HK-2 (cell line): ENCODE measurements around the gene IRF2.

ENCODE experiments used
- DNase-seq: peaks from one replicate; pipeline ENCODE4 v3.0.0-alpha.2; 2018; ENCODE audit not compliant: unreplicated experiment

The IRF2 gene

DNA sequence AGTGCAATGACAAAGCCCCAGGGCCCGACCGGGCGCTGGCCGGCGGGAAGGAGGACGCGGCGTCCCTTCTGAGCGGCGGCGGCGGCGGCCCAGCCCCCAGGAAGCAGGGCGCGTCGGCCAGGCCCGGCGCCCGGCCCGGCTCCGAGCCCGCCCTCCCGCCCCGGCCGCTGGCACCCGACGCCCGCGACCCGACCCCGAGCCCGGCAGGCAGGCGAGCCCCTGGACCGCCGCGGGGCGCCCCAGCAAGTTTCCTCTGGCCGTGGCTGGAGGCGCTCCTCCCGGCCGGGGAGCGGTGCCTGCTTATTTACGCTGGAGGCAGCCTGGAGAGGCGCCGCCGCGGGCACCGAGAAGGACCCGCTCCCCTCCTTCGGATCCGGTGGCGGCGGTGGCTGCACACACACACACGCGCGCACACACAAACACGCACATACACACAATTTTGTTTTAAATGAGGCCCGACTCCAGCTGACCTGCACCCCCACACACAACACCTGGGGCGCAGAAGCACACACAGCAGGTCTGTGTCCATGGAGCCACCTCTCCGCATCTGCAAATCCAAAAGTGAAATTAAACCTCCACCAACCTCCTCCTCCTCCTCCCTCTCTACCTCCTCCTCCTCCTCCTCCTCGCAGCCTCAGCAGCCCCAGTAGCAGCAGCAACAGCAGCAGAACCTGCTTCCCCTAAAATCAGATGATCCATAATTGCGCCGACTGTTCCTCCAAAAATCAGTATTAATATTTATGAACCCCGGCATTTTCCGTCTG, 669 bp downstream of the IRF2 start:
- DNase-seq = peak; percentile 55

DNA sequence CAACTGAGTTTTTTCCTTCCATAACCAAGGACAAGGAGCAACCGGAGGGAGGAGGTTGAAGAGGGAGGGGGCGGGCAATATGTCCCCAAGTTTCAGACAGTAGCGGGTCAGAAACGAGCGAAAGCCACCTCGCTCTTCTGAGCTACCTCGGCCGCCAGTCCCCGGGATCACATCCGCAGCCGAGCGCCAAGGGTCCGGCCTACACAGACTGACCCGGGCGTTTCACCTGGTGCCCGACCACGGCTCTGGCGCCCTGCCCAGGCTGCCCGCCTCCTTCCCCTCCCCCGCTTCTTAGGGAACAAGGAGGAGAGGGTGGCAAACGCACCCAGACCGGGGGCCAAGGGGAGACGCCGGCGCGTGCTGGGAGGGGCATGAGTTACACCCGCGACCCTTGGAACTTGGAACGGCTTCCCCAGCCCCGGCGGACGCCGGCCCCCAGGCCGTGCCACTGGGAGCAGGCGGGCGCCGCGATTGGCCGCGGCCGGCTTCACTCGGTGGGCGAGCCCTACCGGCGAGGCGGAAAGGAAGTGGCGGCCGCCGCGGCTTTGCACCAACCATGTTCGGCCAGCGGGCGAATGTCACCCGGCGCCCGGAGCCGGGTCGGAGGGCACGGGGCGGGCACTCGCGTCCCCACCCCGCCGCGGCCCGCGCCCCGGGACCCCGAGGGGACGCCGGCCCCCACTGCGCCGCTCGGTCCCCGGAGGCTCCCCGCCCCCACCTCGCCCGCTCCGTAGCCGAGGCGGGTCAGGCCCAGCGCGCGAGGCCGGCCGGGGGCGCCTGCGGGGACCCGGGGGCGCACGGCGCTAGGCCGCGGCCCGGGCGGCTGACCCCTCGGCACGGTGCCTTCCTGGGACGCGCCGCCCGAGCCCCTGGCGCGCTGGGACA, 1.5 kb downstream of the IRF2 start:
- DNase-seq = peak; percentile 83

DNA sequence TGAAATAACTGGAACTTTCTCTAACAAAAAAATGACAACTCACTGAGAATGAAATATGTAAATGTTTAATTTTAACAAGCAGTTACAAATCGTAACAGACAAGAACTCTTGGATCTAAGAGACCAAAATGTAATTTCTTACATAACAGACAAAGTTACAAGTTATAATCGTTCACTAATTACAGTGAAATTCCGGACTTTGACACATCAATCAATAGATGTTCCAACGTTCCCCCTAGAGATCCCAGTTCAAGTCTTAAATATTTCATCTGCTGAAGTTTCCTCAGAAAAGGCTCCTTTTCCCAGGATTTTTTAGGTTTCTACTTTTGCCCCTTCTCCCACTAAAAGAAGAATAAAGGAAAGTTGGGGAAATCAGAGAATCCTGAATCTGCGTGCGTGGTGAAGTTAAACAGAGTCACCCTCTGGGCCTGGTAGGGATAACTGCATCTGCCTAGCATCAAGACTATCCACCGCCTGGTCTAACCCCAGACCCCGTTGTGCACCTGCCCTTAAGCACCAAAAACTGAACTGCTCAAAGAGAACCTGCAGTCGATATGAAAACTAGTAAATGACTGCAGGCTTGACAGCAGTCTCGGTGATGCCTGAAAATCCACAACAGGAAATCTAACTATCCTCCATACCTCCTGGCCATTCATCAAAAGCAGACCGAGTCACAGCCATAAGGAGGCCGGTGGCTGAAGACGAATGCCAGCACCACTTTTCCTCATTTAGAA, 2.3 kb downstream of the IRF2 start:
- DNase-seq = no peak

DNA sequence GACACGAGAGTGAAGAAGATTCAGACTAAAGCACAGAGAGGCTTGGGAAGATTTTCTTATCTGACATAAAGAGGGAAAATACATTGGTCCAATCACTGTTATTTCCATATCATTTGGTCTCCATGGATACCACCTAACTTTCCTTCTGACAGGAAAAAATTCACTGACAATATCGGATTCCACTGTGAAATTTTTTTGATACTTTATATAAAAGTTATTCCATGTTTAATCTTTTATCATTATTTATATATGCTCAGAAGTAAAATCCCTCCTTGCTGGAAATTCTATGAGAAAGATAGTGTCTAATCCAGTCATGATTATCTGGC, 3.6 kb downstream of the IRF2 start:
- DNase-seq = no peak

DNA sequence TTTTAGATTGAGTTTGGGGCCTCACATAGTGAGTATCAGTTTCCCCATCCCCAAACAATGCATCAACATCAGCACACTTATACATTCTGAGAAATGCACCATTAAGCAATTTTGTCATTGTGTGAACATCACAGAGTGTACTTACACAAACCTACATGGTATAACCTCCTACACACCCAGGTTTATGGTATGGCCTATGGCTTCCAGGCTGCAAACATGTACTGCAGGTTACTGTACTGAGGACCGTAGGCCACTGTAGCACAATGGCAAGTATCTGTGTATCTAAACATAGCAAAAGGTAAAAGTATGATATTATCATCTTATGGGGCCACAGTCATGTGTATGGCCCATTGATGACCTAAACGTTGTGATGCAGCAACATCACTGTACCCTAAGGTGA, 7.7 kb downstream of the IRF2 start:
- DNase-seq = no peak

DNA sequence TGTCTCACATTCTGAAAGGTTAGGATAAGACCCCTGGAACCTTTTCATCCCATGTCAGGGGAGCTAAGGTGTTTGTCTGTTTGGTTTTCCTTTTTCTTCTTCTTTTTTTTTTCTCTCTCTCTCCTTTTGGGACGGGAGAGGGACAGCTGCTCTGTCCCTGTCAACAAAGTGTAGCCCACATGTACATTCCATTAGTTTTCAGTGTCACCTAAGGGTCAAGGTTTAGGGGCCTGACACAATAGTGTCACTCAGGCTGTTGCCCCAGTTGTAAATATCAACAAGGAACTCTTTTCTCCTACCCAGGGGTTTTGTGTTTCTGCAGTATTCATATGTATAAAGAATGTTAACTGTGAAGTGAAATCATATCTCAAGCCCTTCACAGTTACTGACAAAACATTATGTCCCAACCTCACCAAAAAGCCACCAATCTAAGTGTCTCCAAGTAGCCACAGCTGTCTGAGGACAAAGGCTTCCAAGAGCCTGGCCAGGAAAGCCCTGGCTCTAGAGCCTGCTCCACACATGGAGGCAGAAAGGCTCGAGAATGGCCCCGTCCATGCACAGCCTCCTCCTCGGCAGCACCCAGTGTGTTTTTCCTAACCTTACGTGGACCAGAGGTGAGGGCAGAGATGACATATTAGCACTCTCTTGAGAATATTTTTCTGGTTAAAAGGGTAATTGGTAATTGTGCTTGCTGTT, 9.4 kb downstream of the IRF2 start:
- no peak for DNase-seq

DNA sequence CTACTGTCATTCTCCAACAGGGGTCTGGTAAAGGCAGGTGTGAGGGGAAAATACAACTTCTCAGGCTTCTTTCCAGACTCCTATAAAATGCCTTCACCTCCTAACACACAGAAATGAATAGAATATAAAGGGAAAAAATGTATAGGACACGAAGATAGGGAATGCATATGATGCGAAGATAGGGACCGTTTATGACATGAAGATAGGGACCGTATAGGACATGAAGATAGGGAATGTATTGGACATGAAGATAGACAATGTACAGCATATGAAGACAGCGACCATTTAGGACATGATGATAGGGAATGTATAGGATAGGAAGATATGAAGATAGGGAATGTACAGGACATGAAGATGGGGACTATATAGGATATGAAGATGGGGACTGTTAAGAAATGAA, 10.5 kb downstream of the IRF2 start:
- no peak for DNase-seq

DNA sequence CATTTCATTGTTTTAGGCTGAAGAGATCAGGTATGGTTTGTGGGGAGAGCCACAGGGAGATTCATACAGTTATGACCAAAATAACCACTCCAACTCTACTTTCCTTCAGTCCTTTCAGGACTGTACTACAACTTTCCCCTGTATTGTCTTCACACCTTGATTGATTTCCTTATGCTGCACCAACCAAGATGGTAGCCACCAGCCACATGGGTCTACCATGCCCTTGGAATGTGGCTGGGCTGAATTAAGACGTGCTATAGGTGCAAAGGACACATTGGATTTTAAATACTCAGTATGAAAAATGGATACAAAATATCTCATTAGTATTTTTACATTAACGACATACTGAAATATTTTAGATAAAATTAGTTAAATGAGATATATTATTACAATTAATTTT, 11.2 kb downstream of the IRF2 start:
- no peak for DNase-seq

DNA sequence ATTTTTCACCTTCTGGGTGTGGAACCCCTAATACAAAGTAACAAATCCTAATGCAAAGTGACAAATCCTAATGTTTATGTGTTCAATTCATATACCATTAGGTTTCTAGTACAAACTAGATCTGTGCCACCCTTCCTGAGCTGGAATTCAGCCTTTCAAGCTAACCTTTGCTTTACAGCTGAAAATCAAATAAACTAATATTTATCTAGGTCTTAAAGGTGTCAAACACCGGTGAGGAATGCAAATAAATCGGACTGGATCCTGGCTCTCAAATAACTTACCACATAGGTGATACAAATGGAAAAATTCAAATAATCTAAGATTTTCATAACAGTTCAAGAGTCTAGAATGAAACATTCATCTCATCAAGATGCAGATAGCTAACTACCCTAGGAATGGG, 11.6 kb downstream of the IRF2 start:
- no peak for DNase-seq

DNA sequence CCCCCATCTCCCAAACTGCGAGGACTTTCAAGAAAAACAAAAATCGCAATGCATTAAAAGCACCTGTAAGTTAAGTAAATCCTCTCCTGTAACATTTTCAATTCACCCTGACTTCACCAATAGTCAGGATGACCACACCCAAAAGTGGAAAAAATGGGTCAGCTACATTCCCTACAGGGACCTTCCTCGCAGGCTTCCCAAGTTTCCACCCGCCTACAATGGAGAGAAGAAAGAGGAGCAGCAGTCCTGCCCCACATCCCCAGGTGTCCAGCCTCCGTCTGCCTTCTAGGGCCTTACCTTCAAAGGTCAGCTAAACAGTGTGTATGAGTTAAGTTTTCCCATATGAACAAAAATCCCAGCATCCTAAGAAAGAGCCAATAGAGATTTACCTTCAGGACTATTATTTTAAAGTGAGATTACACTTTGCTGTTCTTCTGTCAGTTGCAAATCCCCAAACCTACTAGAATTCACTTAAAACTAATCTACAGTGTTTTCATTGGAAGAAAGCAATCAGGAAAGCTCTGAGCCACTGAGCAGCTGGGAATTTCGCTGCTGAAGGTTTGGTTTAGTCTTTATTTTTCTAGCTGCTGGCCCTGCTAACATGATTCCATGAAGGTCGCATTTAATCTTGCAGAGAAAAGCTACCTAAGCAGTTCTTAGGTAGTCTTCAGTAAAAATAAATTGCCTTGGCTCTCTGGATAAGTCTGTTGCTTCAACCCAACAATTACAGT, 12.5 kb downstream of the IRF2 start:
- DNase-seq = no peak

DNA sequence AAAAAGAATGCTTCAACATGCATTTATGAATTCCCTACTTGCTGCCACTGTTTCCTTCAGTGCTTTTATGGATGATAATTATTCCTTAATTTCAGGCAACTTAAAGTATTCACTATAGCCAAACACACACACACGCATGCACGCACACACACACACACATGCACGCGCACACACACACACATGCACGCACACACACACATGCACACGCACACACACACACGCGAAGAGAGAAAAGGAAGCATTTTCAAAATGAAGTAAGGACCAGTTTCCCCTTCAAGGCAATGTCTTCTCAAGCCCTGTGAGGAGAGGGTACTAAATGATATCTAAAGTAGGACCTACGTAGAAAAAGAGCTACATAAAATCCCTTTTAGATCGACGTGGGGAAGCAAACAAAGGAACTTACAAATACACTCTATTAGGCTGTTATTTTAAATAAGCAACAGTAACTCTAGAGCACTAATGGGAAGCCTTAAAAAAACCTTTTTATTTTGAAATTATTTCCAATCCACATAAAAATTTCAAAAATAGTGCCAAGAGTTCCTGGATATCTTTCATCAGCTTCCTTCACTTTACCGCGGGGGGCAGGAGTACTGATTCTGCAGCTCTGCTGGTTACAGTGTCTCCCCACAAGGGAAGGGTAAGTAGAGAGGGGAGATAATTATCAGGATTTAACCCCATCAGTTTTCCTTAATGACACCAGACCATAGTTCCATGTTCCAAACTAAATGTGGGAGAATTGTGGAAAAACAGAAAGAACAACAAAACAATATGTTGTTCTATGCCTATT, 13.7 kb downstream of the IRF2 start:
- no peak for DNase-seq

DNA sequence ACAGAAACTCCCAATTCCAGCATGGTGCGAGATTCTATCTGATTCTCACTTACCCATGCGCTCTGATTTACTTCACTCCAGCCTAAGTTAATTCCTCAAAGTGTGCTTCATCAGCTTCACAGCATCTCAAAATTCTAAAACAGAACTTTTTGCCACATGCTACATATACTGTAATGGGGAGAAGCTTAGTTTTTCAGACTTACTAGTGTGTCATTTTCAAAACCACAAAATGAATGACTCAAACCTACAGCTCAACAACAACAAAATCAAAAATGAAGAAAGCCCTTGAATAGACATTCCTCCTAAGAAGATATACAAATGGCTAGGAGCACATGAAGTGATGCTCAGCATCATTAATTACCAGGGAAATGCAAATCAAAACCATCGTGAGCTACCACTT, 14.9 kb downstream of the IRF2 start:
- no peak for DNase-seq

DNA sequence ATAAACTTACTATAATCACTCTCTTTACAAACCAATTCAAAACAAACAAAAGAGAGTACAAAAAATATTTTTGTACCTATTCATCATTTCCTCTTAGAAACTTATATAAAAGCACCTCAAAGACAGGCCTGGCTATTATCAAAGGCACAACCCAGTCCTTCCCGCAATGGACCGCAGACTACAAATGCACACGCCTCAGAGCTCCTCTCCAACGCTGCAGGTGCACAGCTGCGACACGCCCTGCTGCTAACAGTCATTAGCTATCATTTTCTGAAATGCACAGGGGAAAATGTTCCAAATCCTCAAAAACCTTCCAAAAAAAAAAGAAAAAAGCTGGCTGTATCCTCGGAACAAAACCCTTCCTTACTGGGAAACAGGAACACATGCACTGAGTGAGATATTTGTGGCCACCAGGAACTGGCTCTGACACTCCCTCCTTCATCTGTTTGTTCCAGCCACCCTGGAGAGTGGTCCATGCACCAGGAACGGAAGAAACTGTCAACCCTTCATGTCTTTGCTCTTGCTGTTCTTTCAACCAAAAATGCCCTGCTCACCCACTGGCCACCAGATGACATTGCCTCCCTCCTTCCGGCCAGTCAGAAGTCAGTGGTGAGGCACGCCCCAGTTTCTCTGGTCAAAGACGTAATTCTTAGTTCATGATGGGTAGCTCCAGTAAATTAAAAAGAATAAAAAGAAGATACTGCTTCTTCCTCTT, 16.7 kb downstream of the IRF2 start:
- no peak for DNase-seq

DNA sequence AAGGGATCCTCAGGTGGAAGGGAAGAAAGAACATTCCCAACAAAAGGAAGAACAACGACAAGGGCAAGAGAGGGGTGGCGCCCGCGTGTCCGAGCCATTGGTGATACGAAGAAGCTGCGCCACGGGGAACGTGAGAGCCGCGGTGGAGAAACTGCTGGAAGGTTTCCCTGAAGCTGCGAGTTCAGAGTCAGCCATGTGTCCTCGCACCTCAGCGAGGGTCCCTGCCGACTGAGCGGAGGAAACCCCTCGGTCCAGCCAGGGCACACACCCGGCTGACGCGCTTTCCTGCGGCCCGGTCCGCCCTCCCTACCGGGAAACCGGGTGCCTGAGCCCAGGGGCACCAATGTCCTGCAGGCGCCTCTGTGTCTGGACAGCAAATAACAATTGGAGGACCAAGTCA, 18.0 kb downstream of the IRF2 start:
- no peak for DNase-seq

DNA sequence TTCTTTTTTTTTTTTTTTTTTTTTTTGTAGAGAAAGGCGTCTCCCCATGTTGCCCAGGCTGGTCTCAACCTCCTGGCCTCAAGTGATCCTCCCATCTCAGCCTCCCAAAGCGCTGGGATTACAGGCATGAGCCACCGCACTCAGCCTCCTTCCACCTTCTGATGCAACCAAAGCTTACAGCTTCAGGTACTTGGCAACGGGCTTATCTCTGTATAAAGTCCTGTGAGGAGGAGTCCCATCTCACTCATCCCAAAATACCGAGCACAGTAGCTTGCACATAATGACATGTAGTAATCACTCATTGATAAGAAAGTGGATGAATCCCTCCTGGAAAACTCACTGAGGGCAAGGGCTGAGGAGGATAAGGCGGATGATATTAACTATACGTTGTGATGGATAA, 19.1 kb downstream of the IRF2 start:
- no peak for DNase-seq

DNA sequence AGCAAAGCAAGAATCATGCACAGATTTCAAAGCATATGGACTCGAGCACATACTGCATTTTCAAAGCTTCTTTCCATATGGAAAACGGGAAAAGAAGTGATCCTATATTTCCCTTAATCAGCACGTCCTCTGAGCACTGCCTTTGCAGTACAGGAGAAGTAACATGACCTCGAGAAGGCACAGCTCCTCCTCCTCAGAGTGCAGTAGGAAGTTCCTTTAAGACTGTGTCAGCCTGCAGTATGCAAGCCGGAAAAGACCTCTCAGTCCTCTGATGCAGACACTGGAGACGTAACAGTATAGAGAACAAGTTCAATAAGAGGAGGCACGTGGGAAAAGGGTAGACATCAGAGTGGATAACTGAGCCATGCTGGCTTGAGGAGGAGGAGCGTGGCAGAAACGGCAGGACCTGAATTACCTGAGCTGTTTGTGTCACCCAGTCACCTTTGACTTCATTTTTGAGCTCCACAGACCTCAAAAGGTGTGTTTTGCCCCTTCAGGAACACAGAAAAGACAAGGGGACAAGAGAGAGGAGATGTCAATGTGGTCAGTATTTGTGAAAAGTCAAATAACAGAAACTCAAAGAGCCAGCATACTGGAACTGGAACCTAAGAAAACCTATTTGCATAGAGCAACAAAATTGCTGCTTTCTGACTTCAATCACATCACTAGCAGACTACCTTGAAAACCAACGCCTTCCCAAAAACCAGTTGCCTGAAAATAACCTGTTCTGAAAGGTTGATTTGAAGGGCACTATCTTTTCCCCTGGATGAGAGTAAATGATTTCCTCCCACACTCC, 20.8 kb downstream of the IRF2 start:
- peak; percentile 16 for DNase-seq

DNA sequence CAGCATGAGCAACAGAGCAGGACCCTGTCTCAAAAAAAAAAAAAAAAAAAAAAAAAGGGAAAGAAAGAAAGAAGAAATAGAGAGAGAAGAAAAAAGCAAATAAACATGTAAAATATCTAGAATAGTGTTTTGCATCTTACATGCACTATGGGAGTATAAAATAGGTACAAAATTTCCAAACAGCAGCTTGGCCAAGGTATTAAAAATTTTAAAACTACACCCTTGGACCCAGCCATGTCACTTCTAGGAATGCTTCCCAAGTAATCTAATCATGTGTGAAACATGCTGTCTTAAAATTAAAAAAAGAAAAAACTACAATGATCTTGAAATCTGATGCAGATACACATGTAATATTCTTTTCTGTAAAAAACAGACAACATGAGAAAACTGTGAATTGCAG, 21.6 kb downstream of the IRF2 start:
- DNase-seq = no peak

DNA sequence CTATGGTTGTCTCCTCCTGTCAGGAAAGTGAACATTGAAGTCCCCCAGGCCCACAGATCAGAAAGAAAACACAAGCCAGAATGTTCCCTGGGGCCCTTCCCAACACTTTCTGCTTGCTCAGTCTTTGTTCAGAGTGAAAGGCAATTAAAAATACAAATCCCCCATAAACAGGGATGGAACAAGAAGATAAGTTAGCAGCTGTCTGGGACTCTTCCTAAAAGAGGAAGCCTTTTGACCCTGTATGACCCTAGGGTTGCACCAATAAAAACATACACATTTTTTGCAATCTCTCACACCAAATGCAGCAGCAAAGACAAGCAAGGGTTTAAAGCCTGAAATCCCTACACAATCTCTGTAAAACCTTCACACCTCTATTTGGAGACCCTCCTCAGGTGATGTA, 22.6 kb downstream of the IRF2 start:
- no peak for DNase-seq
